ENCODE data around the gene ATP2A1. TPM values are rescaled to one million over a fixed set of nuclear protein-coding genes. Genes with fewer than 3 reads are reported as not detected.

Gene ATP2A1
- total and polyA plus RNA-seq, 2 experiments from 2014 or later = 2.6 TPM

- H3K4me1 ChIP-seq (ENCODE audit: low read depth) = peaks cover 6% of the 10 kb centered on the region
- TF ChIP-seq CTCF (IDR thresholded peaks at IDR 0.05; ENCODE audit: low read depth, low read length) = no peak
- H3K27me3 ChIP-seq = no peaks in the 10 kb centered on the region
- H3K9me3 ChIP-seq (ENCODE audit: low read depth) = no peaks in the 10 kb centered on the region
- H3K27ac ChIP-seq = peak within 1 kb of the TSS; percentile 17
- H3K36me3 ChIP-seq = no peaks in the 10 kb centered on the region
- no peak for DNase-seq (ENCODE audit: low read depth in 1 of 2, low spot score in 1 of 2)
- H3K4me3 ChIP-seq = no peak within 1 kb of the TSS
Measured at GRCh38 chr16:28931801-28932225, 53.5 kb downstream of the ATP2A1 start, which contains the start of gene CD19. TSS of gene CD19 (plus strand) at chr16:28931971. CDS start at chr16:28932001, 30 bp downstream.

GRCh38 chr16:28932339-28933141 is 54.3 kb downstream of the ATP2A1 start:
- no peak overlapping the region for H3K27ac ChIP-seq
- no peaks in the 10 kb centered on the region for H3K9me3 ChIP-seq (ENCODE audit: low read depth)
- DNase-seq (ENCODE audit: low read depth in 1 of 2, low spot score in 1 of 2) = no peak
- no peaks in the 10 kb centered on the region for H3K36me3 ChIP-seq
- peaks cover 5% of the 10 kb centered on the region for H3K4me1 ChIP-seq (ENCODE audit: low read depth)
- TF ChIP-seq CTCF (IDR thresholded peaks at IDR 0.05; ENCODE audit: low read depth, low read length) = no peak
- no peaks in the 10 kb centered on the region for H3K27me3 ChIP-seq
- no peak overlapping the region for H3K4me3 ChIP-seq

GRCh38 chr16:28933171-28933570 is 54.9 kb downstream of the ATP2A1 start:
- Histone ChIP-seq H3K9me3 (ENCODE audit: low read depth) (no peaks in the 10 kb centered on the region), H3K4me3 (no peak overlapping the region), H3K27me3 (no peaks in the 10 kb centered on the region), H3K27ac (no peak overlapping the region), H3K4me1 (ENCODE audit: low read depth) (no peaks in the 10 kb centered on the region), H3K36me3 (no peaks in the 10 kb centered on the region)
- no peak for TF ChIP-seq CTCF (IDR thresholded peaks at IDR 0.05; ENCODE audit: low read depth, low read length)
- DNase-seq (ENCODE audit: low read depth in 1 of 2, low spot score in 1 of 2) = no peak

- Histone ChIP-seq H3K4me1 (ENCODE audit: low read depth) (no peaks in the 10 kb centered on the region), H3K9me3 (ENCODE audit: low read depth) (no peaks in the 10 kb centered on the region), H3K27me3 (no peaks in the 10 kb centered on the region), H3K27ac (no peak overlapping the region), H3K4me3 (no peak overlapping the region), H3K36me3 (no peaks in the 10 kb centered on the region)
- TF ChIP-seq CTCF (IDR thresholded peaks at IDR 0.05; ENCODE audit: low read depth, low read length) = no peak
- DNase-seq (ENCODE audit: low read depth in 1 of 2, low spot score in 1 of 2) = no peak
Measured at GRCh38 chr16:28935346-28935745, 57.1 kb downstream of the ATP2A1 start.

GRCh38 chr16:28935924-28936783 is 57.9 kb downstream of the ATP2A1 start:
- peak; percentile 59 to 87 for DNase-seq (ENCODE audit: low read depth in 1 of 2, low spot score in 1 of 2)
- H3K9me3 ChIP-seq (ENCODE audit: low read depth) = no peaks in the 10 kb centered on the region
- TF ChIP-seq CTCF (IDR thresholded peaks at IDR 0.05; ENCODE audit: low read depth, low read length) = no peak
- no peaks in the 10 kb centered on the region for H3K27me3 ChIP-seq
- H3K4me3 ChIP-seq = no peak overlapping the region
- no peaks in the 10 kb centered on the region for H3K36me3 ChIP-seq
- no peaks in the 10 kb centered on the region for H3K4me1 ChIP-seq (ENCODE audit: low read depth)
- no peak overlapping the region for H3K27ac ChIP-seq

All from cardiac muscle cell (in vitro differentiated cells and primary cell).